GM12878 (cell line): ENCODE data around the gene NFATC1. TPM values are rescaled to one million over a fixed set of nuclear protein-coding genes. Genes with fewer than 3 reads are reported as not detected.

Experiments used
- ATAC-seq: fragments of 200-7000 bp; cut with Tn5 transposase; 3 replicates; pipeline ENCODE4 v1.9.1; 2020; ENCODE audit warnings: mild to moderate bottlenecking, moderate library complexity
- BruUV-seq: library from RNA; stranded (reverse); fragments of 400-500 nt; replicated peaks from 2 replicates; lab custom pipeline; 2021; lab: Mats Ljungman, UMichigan
- CTCF ChIA-PET: fragments of 300-600 bp; sonication (Branson Sonifier 250); formaldehyde crosslinking; extraction: SDS; loops from one replicate; lab custom pipeline; 2021; ENCODE audit warnings: inconsistent platforms; lab: Yijun Ruan, JAX
- POLR2A ChIA-PET: fragments of 350-600 bp; formaldehyde crosslinking; extraction: SDS; loops from one replicate; lab custom pipeline; 2021; ENCODE audit warnings: inconsistent platforms; lab: Charles Lee
- RAD21 ChIA-PET: fragments of 300-600 bp; sonication (Branson Sonifier 250); formaldehyde crosslinking; loops from one replicate; lab custom pipeline; 2023; ENCODE audit warnings: antibody characterized with exemption; ENCODE audit not compliant: unreplicated experiment; lab: Charles Lee
- SMC1A ChIA-PET: fragments of 300-600 bp; sonication (Branson Sonifier 250); formaldehyde crosslinking; loops from one replicate; lab custom pipeline; 2023; ENCODE audit not compliant: unreplicated experiment, uncharacterized antibody; lab: Charles Lee
- DNase-seq: peaks from one replicate; pipeline ENCODE4 v3.0.0-alpha.2; 2011; ENCODE audit warnings: low read depth, low spot score
- FAIRE-seq: peaks from 3 replicates; lab custom pipeline; 2011; peaks lifted over from hg19 to GRCh38; lab: Jason Lieb, UNC
- H2AFZ ChIP-seq: 2 replicates; pipeline ENCODE4 v1.6.0; 2011; ENCODE audit warnings: low read depth, low read length, control low read depth; ENCODE audit not compliant: control insufficient read depth
- H3K27ac ChIP-seq: 2 replicates; pipeline ENCODE4 v1.5.1; 2011; ENCODE audit warnings: control low read depth; ENCODE audit not compliant: control insufficient read depth, insufficient read depth
- H3K27me3 ChIP-seq, 2 experiments: replicated peaks in 1 of 2; 2 replicates each; pipeline versions ENCODE4 v1.6.0 to v1.6.1; 2011; ENCODE audit warnings: low read length in 1 of 2; ENCODE audit not compliant: control insufficient read depth in 2 of 2, insufficient read depth in 2 of 2
- H3K36me3 ChIP-seq, 2 experiments: 2 replicates each; pipeline ENCODE4 v1.5.1; 2011; ENCODE audit warnings: low read length in 1 of 2; ENCODE audit not compliant: control insufficient read depth in 2 of 2, insufficient read depth in 2 of 2
- H3K4me1 ChIP-seq: 2 replicates; pipeline ENCODE4 v1.6.1; 2011; ENCODE audit warnings: mild to moderate bottlenecking, low read length, moderate library complexity, mixed read lengths; ENCODE audit not compliant: control insufficient read depth, insufficient read depth
- H3K4me2 ChIP-seq: 2 replicates; pipeline ENCODE4 v1.6.0; 2011; ENCODE audit warnings: control low read depth; ENCODE audit not compliant: control insufficient read depth, insufficient read depth
- H3K4me3 ChIP-seq: fragments of 200-600 bp; sonication (generic); 2 replicates; pipeline ENCODE4 v1.5.1; 2016
- H3K79me2 ChIP-seq: 2 replicates; pipeline ENCODE4 v1.6.0; 2011; ENCODE audit warnings: low read length; ENCODE audit not compliant: control insufficient read depth, insufficient read depth
- H3K9ac ChIP-seq: 2 replicates; pipeline ENCODE4 v1.8.0; 2011; ENCODE audit warnings: low read length, control low read depth, mixed read lengths; ENCODE audit not compliant: control insufficient read depth, insufficient read depth
- H3K9me3 ChIP-seq: replicated peaks from 3 replicates; pipeline ENCODE4 v1.5.1; 2011; ENCODE audit warnings: mild to moderate bottlenecking, low read length; ENCODE audit not compliant: control insufficient read depth, insufficient read depth
- H4K20me1 ChIP-seq: 2 replicates; pipeline ENCODE4 v1.6.0; 2011; ENCODE audit not compliant: control insufficient read depth, insufficient read depth
- ESRRA ChIP-seq: IDR thresholded peaks from 2 replicates; pipeline ENCODE4 v1.6.1; 2012; ENCODE audit warnings: mild to moderate bottlenecking, low read length, improper control_type of control experiment
- EZH2 ChIP-seq: IDR thresholded peaks from 2 replicates; pipeline ENCODE4 v1.6.1; 2012; ENCODE audit warnings: low read depth, mild to moderate bottlenecking, control low read depth, inconsistent platforms, low read length, borderline replicate concordance; ENCODE audit not compliant: control insufficient read depth
- FOXK2 ChIP-seq: fragments of 450-650 bp; IDR thresholded peaks from 2 replicates; pipeline ENCODE4 v1.6.1; 2017; ENCODE audit warnings: mild to moderate bottlenecking, moderate library complexity
- GABPA ChIP-seq: IDR thresholded peaks from 2 replicates; pipeline ENCODE4 v1.6.1; 2014; ENCODE audit warnings: antibody characterized with exemption, low read depth, mild to moderate bottlenecking, inconsistent platforms
- JUNB ChIP-seq: IDR thresholded peaks from 2 replicates; pipeline ENCODE4 v1.6.1; 2016; ENCODE audit warnings: antibody characterized with exemption, mild to moderate bottlenecking
- JUND ChIP-seq: IDR thresholded peaks from 2 replicates; pipeline ENCODE4 v1.6.1; 2012; ENCODE audit warnings: low read depth, mild to moderate bottlenecking, low read length, improper control_type of control experiment, moderate library complexity
- MXI1 ChIP-seq: fragments of 150-350 bp; IDR thresholded peaks from 2 replicates; pipeline ENCODE4 v1.6.1; 2011; ENCODE audit warnings: low read depth, mild to moderate bottlenecking, inconsistent platforms, low read length, improper control_type of control experiment
- NFIC ChIP-seq: IDR thresholded peaks from 2 replicates; pipeline ENCODE4 v1.6.1; 2012; ENCODE audit warnings: low read depth, mild to moderate bottlenecking, inconsistent platforms, low read length, moderate library complexity
- SIN3A ChIP-seq: IDR thresholded peaks from 2 replicates; pipeline ENCODE4 v1.6.1; 2012; ENCODE audit warnings: low read depth, low read length, improper control_type of control experiment
- ZNF384 ChIP-seq: IDR thresholded peaks from 2 replicates; pipeline ENCODE4 v1.6.1; 2012; ENCODE audit warnings: low read depth, mild to moderate bottlenecking, low read length, improper control_type of control experiment, borderline replicate concordance
- WGBS: methylation state at CpG from one replicate; pipeline ENCODE4 v1.1.6; 2016; ENCODE audit warnings: low lambda C conversion rate; ENCODE audit not compliant: insufficient replicate concordance, insufficient coverage; ENCODE audit errors: missing lambda C conversion rate; 5-methylcytosine and 5-hydroxymethylcytosine counted together
- in situ Hi-C: fragments of 300-500 bp; cut with MboI; formaldehyde crosslinking; loops from 9 replicates; pipeline ENCODE4 v1.14.3; 2018; ENCODE audit warnings: mixed read lengths
- intact Hi-C: fragments of 100-400 bp; cut with micrococcal nuclease; formaldehyde crosslinking; loops from one replicate; pipeline ENCODE4 v1.14.2; 2022; ENCODE audit not compliant: unreplicated experiment
- polyA plus RNA-seq, 11 experiments: library from polyadenylated mRNA; depleted of rRNA in 4 of 11; unstranded in 6 of 11; stranded (reverse) in 5 of 11; fragments of >200 nt; fragmentation: Nextera tagmentation in 4 of 11; fragmentation: Illumina TruSeq in 1 of 11; extraction: Ambion mirVana in 4 of 11; extraction: Trizol in 1 of 11; gene quantifications; 1 replicate in 1 of 11; 2 replicates in 10 of 11; pipeline versions ENCODE4 v1.2.1 to v1.2.3, GENCODE V29; 2011 to 2016; ENCODE audit warnings: inconsistent platforms in 2 of 11, missing spikeins in 2 of 11, low read depth in 1 of 11
- total RNA-seq, 4 experiments: library from RNA; depleted of rRNA in 3 of 4; stranded (reverse); fragments of >200 nt in 3 of 4; fragmentation: Illumina TruSeq in 1 of 4; extraction: Trizol in 1 of 4; gene quantifications; 2 replicates each; pipeline versions ENCODE4 v1.2.1 to v1.2.3, GENCODE V29; 2013 to 2021
- TF ChIP-seq, protein P1 (sequence below): fragments of 450-650 bp; IDR thresholded peaks from 2 replicates; pipeline ENCODE4 v1.6.1; 2014; ENCODE audit warnings: mild to moderate bottlenecking
- TF ChIP-seq, protein P2 (sequence below): IDR thresholded peaks from 2 replicates; pipeline ENCODE4 v1.6.1; 2011; ENCODE audit warnings: low read depth, low read length, improper control_type of control experiment, borderline replicate concordance
- TF ChIP-seq, protein P3 (sequence below), 3 experiments: IDR thresholded peaks in 2 of 3; conservative IDR thresholded peaks in 1 of 3; 2 replicates each; pipeline ENCODE4 v1.5.1; 2011; ENCODE audit warnings: low read depth in 3 of 3, low read length in 3 of 3, mild to moderate bottlenecking in 3 of 3, control low read depth in 2 of 3, moderate library complexity in 2 of 3, inconsistent platforms in 1 of 3, mixed read lengths in 1 of 3; ENCODE audit not compliant: control insufficient read depth in 2 of 3, insufficient read depth in 1 of 3; ENCODE audit errors: extremely low read depth in 1 of 3

Gene NFATC1
- total and polyA plus RNA-seq, 10 of the 15 experiments (the other 5 are each of a cell fraction or from before 2014, with no cell fraction given), result 0.84 to 20.8 (median 5.1) TPM

DNA sequence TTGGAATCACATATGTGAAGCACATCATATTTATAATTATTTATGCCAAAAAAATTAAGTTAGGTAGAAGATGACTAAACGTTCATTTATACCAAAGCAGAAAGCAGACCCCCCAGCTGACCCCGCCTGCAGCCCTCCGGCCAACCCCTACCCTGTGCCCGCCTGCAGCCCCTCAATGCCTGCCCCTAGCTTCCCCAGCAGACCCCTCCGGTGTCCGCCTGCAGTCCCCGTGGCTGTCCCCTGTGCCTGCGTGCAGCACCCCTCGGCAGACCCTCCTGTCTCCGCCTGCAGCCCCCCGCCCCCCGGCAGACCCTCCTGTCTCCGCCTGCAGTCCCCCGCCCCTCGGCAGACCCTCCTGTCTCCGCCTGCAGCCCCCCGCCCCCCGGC, 136.2 kb downstream of the NFATC1 start:
- DNase-seq, result no peak
- ChIA-PET POLR2A (no interaction called here), CTCF (interaction anchor here (4.8 kb wide), 1 partner anchor 135 kb away, joined by 17 read pairs; the partner anchor contains the start of gene NFATC1), SMC1A (interaction anchor here (1.4 to 1.8 kb wide), 2 partner anchors 66 to 157 kb away, joined by 4 to 5 read pairs; no protein-coding TSS in a partner anchor), RAD21 (no interaction called here)
- Histone ChIP-seq H4K20me1 (no peaks in the 10 kb centered on the region), H3K9ac (no peak overlapping the region), H3K4me3 (no peak overlapping the region), H3K9me3 (no peaks in the 10 kb centered on the region), H3K27ac (no peak overlapping the region), H3K4me1 (no peaks in the 10 kb centered on the region), H3K36me3 (no peaks in the 10 kb centered on the region), H2AFZ (no peak overlapping the region), H3K27me3 (no peaks in the 10 kb centered on the region), H3K4me2 (no peak overlapping the region), H3K79me2 (no peaks in the 10 kb centered on the region)
- BruUV-seq, result no TSS peak
- TF ChIP-seq NFIC (no peak), JUND (no peak)
- intact Hi-C loops (no loop called here), in situ Hi-C loops (no loop called here)
- no peak for FAIRE-seq
- ATAC-seq, result no peak
- WGBS, result 72% methylated on average over 9 of the region's 18 CpGs

DNA sequence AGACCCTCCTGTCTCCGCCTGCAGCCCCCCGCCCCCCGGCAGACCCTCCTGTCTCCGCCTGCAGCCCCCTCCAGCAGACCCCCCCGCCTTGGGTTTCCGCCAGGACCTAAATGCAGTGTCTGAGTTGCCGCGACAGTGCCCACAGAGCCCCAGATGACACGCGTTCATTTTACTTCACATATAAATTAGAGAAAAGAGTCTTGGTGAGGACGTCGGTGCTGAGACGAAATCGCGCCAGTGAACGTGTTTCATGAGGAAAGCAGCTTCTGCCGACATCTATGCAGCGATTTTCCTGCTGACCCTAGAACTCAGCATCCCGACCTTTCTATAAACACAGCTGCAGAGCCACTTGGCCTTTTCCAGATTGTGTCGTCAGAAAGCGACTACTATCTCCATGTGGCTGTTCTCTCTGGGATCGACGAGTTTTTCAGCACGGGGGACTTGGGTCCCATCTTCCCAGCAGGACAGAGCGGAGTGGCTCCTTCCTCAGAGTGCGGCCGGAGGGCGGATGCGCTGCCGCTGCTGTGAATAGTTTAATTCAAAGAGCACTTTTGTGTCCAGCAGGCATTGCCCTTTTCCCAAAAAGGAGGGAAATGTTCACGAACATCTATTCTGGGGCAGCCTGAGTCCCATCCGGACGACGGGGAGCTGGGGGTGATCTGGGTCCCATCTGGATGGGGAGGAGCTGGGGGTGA, 136.7 kb downstream of the NFATC1 start:
- H3K36me3 ChIP-seq, result no peaks in the 10 kb centered on the region
- ChIA-PET CTCF (interaction anchor here (4.8 kb wide), 1 partner anchor 135 kb away, joined by 17 read pairs; the partner anchor contains the start of gene NFATC1), SMC1A (no interaction called here), RAD21 (no interaction called here), POLR2A (no interaction called here)
- H3K27ac ChIP-seq, result no peak overlapping the region
- no peak overlapping the region for H2AFZ ChIP-seq
- H3K4me1 ChIP-seq, result no peaks in the 10 kb centered on the region
- no peak overlapping the region for H3K4me3 ChIP-seq
- H3K4me2 ChIP-seq, result no peak overlapping the region
- FAIRE-seq, result no peak
- 72% methylated on average over 28 of the region's 34 CpGs for WGBS
- no peaks in the 10 kb centered on the region for H3K27me3 ChIP-seq
- H3K9ac ChIP-seq, result no peak overlapping the region
- in situ Hi-C loops (no loop called here), intact Hi-C loops (no loop called here)
- H4K20me1 ChIP-seq, result no peaks in the 10 kb centered on the region
- no peak for DNase-seq
- BruUV-seq, result no TSS peak
- H3K79me2 ChIP-seq, result no peaks in the 10 kb centered on the region
- H3K9me3 ChIP-seq, result no peaks in the 10 kb centered on the region
- ATAC-seq, result no peak
- TF ChIP-seq, protein P1, sequence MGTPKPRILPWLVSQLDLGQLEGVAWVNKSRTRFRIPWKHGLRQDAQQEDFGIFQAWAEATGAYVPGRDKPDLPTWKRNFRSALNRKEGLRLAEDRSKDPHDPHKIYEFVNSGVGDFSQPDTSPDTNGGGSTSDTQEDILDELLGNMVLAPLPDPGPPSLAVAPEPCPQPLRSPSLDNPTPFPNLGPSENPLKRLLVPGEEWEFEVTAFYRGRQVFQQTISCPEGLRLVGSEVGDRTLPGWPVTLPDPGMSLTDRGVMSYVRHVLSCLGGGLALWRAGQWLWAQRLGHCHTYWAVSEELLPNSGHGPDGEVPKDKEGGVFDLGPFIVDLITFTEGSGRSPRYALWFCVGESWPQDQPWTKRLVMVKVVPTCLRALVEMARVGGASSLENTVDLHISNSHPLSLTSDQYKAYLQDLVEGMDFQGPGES, result no peak
- TF ChIP-seq ESRRA (no peak), SIN3A (no peak), MXI1 (no peak), JUNB (no peak), FOXK2 (no peak), EZH2 (no peak), GABPA (no peak), ZNF384 (no peak)
- TF ChIP-seq, protein P2, sequence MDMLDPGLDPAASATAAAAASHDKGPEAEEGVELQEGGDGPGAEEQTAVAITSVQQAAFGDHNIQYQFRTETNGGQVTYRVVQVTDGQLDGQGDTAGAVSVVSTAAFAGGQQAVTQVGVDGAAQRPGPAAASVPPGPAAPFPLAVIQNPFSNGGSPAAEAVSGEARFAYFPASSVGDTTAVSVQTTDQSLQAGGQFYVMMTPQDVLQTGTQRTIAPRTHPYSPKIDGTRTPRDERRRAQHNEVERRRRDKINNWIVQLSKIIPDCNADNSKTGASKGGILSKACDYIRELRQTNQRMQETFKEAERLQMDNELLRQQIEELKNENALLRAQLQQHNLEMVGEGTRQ, result no peak
- TF ChIP-seq, protein P3, sequence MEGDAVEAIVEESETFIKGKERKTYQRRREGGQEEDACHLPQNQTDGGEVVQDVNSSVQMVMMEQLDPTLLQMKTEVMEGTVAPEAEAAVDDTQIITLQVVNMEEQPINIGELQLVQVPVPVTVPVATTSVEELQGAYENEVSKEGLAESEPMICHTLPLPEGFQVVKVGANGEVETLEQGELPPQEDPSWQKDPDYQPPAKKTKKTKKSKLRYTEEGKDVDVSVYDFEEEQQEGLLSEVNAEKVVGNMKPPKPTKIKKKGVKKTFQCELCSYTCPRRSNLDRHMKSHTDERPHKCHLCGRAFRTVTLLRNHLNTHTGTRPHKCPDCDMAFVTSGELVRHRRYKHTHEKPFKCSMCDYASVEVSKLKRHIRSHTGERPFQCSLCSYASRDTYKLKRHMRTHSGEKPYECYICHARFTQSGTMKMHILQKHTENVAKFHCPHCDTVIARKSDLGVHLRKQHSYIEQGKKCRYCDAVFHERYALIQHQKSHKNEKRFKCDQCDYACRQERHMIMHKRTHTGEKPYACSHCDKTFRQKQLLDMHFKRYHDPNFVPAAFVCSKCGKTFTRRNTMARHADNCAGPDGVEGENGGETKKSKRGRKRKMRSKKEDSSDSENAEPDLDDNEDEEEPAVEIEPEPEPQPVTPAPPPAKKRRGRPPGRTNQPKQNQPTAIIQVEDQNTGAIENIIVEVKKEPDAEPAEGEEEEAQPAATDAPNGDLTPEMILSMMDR (IDR thresholded peaks at IDR 0.05 in 2 of 3, conservative IDR thresholded peaks at IDR 0.05 in 1 of 3; ENCODE audit: control insufficient read depth in 2 of 3, extremely low read depth in 1 of 3, insufficient read depth in 1 of 3, low read depth in 3 of 3, low read length in 3 of 3), result no peak
